ENCODE results near the gene DDX39A.

GRCh38 chr19:14411938-14412245, 7.2 kb downstream of the DDX39A start:
- TF ChIP-seq CTCF (IDR thresholded peaks at IDR 0.05): no peak
- TF ChIP-seq EZH2 (IDR thresholded peaks at IDR 0.05; ENCODE audit: borderline replicate concordance, insufficient read depth, low read depth, low read length, poor library complexity, severe bottlenecking): no peak
